Measurements from ENCODE around the gene RNF217.

The RNF217 gene

DNA sequence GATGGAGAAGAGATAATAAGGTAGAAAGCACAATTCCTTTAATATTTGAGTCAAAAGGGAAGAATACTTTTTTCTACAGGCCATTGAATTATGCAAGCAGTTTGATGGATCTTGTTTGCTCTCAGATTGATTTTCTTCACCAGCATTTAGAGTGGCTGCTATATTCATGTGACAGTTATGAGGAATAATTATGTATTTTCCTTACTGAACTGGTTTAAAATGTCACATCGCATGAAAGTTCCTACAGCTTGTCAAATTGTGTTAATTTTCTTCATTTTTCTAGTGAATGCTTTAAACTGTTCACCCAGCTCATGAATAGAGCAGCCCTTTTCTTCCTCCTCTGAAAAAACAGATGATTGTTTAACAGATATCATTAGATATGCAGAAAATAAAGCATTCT, 153.9 kb downstream of the RNF217 start:
- Histone ChIP-seq H3K4me1 (ENCODE audit: control insufficient read depth, insufficient read depth, low read depth, low read length) (no peaks in the 10 kb centered on the region), H4K8ac (ENCODE audit: low read length) (no peak overlapping the region), H3K4ac (ENCODE audit: low read depth in 1 of 2, low read length in 2 of 2) (no peak overlapping the region), H2BK120ac (ENCODE audit: low read depth, low read length) (no peak overlapping the region), H3K27me3 (ENCODE audit: control insufficient read depth in 1 of 2, insufficient read depth in 1 of 2, low read length in 2 of 2) (no peaks in the 10 kb centered on the region), H3K14ac (ENCODE audit: low read length in 2 of 2) (no peak overlapping the region), H3K9ac (ENCODE audit: low read length) (no peak overlapping the region), H3K4me3 (ENCODE audit: insufficient read depth in 1 of 2, low read depth in 1 of 2, low read length in 2 of 2) (no peak overlapping the region), H3K79me1 (replicated peaks; ENCODE audit: low read length, poor library complexity, severe bottlenecking) (no peaks in the 10 kb centered on the region), H3K4me2 (ENCODE audit: low read length, poor library complexity, severe bottlenecking) (no peak overlapping the region), H2AK5ac (ENCODE audit: low read length, severe bottlenecking) (no peak overlapping the region), H4K91ac (ENCODE audit: low read length) (no peak overlapping the region), H2BK5ac (ENCODE audit: low read depth, low read length, poor library complexity, severe bottlenecking) (no peak overlapping the region), H2AFZ (ENCODE audit: low read depth, low read length) (no peak overlapping the region), H3K23ac (ENCODE audit: low read length in 2 of 2) (no peak overlapping the region), H3K27ac (ENCODE audit: low read length, poor library complexity, severe bottlenecking) (no peak overlapping the region), H3K36me3 (ENCODE audit: control insufficient read depth in 1 of 2, insufficient read depth in 2 of 2, low read depth in 1 of 2, low read length in 2 of 2) (no peaks in the 10 kb centered on the region), H3K18ac (ENCODE audit: low read depth in 1 of 2, low read length in 2 of 2) (no peak overlapping the region), H2BK15ac (ENCODE audit: low read depth, poor library complexity, severe bottlenecking) (no peak overlapping the region), H3K9me3 (ENCODE audit: control insufficient read depth, low read length) (peaks cover 12% of the 10 kb centered on the region), H2BK12ac (ENCODE audit: low read length in 2 of 2) (no peak overlapping the region)
- DNase-seq, result no peak
- no CpG with 5 or more reads among the region's 1 CpG for WGBS

DNA sequence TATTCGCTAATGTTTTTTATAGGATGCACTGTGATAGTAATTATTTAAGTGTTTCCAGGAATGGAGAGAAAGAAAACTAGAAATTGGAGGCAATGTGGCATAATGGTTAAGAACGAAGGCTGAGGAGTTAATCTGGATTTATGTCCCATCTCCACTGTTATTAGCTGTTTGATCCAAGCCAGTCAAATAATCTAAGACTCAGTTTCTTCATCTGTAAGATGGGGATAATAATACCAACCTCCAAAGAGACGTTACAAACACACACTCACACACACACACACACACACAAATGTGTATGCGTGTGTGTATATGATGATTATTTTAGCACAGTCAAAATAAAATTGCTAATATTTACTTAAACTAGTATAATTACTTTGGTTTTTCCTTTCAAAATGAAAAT, 154.5 kb downstream of the RNF217 start:
- no peak overlapping the region for H4K8ac ChIP-seq (ENCODE audit: low read length)
- H3K27me3 ChIP-seq (ENCODE audit: control insufficient read depth in 1 of 2, insufficient read depth in 1 of 2, low read length in 2 of 2), result no peaks in the 10 kb centered on the region
- H3K4me3 ChIP-seq (ENCODE audit: insufficient read depth in 1 of 2, low read depth in 1 of 2, low read length in 2 of 2), result no peak overlapping the region
- H3K36me3 ChIP-seq (ENCODE audit: control insufficient read depth in 1 of 2, insufficient read depth in 2 of 2, low read depth in 1 of 2, low read length in 2 of 2), result no peaks in the 10 kb centered on the region
- H4K91ac ChIP-seq (ENCODE audit: low read length), result no peak overlapping the region
- no peak overlapping the region for H3K9ac ChIP-seq (ENCODE audit: low read length)
- no peak overlapping the region for H2BK120ac ChIP-seq (ENCODE audit: low read depth, low read length)
- H2BK15ac ChIP-seq (ENCODE audit: low read depth, poor library complexity, severe bottlenecking), result no peak overlapping the region
- H3K79me1 ChIP-seq (replicated peaks; ENCODE audit: low read length, poor library complexity, severe bottlenecking), result no peaks in the 10 kb centered on the region
- H3K4me2 ChIP-seq (ENCODE audit: low read length, poor library complexity, severe bottlenecking), result no peak overlapping the region
- H3K14ac ChIP-seq (ENCODE audit: low read length in 2 of 2), result no peak overlapping the region
- no peak overlapping the region for H3K18ac ChIP-seq (ENCODE audit: low read depth in 1 of 2, low read length in 2 of 2)
- no peaks in the 10 kb centered on the region for H3K4me1 ChIP-seq (ENCODE audit: control insufficient read depth, insufficient read depth, low read depth, low read length)
- H2BK12ac ChIP-seq (ENCODE audit: low read length in 2 of 2), result no peak overlapping the region
- peaks cover 7% of the 10 kb centered on the region for H3K9me3 ChIP-seq (ENCODE audit: control insufficient read depth, low read length)
- DNase-seq, result no peak
- WGBS, result 100% methylated on average over 2 of the region's 4 CpGs
- no peak overlapping the region for H2BK5ac ChIP-seq (ENCODE audit: low read depth, low read length, poor library complexity, severe bottlenecking)
- H2AFZ ChIP-seq (ENCODE audit: low read depth, low read length), result no peak overlapping the region
- no peak overlapping the region for H2AK5ac ChIP-seq (ENCODE audit: low read length, severe bottlenecking)
- H3K4ac ChIP-seq (ENCODE audit: low read depth in 1 of 2, low read length in 2 of 2), result no peak overlapping the region
- H3K27ac ChIP-seq (ENCODE audit: low read length, poor library complexity, severe bottlenecking), result no peak overlapping the region
- H3K23ac ChIP-seq (ENCODE audit: low read length in 2 of 2), result no peak overlapping the region

DNA sequence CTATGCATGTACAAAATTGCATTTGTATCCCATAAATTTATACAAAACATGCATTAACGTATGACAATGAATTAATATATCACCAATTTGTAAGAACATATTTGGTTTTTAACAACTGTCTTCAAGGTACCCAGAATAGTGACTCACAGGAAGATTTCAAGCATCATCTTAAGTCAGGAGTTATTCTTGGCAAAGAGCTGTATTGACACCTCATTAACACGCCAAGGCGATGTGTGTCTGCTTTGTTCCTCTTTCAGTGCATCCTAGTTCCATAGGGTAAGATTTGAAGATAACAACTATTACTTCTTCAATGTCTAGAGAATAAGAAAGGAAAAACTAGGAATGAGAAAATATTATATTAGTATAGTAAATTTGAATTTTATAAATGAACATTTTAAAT, 155.6 kb downstream of the RNF217 start:
- Histone ChIP-seq H3K4me3 (ENCODE audit: insufficient read depth in 1 of 2, low read depth in 1 of 2, low read length in 2 of 2) (no peak overlapping the region), H4K91ac (ENCODE audit: low read length) (no peak overlapping the region), H3K36me3 (ENCODE audit: control insufficient read depth in 1 of 2, insufficient read depth in 2 of 2, low read depth in 1 of 2, low read length in 2 of 2) (no peaks in the 10 kb centered on the region), H3K9me3 (ENCODE audit: control insufficient read depth, low read length) (no peaks in the 10 kb centered on the region), H2BK120ac (ENCODE audit: low read depth, low read length) (no peak overlapping the region), H3K23ac (ENCODE audit: low read length in 2 of 2) (no peak overlapping the region), H3K27me3 (ENCODE audit: control insufficient read depth in 1 of 2, insufficient read depth in 1 of 2, low read length in 2 of 2) (no peaks in the 10 kb centered on the region), H3K4me1 (ENCODE audit: control insufficient read depth, insufficient read depth, low read depth, low read length) (no peaks in the 10 kb centered on the region), H2AFZ (ENCODE audit: low read depth, low read length) (no peak overlapping the region), H2BK5ac (ENCODE audit: low read depth, low read length, poor library complexity, severe bottlenecking) (no peak overlapping the region), H3K27ac (ENCODE audit: low read length, poor library complexity, severe bottlenecking) (no peak overlapping the region), H3K4ac (ENCODE audit: low read depth in 1 of 2, low read length in 2 of 2) (no peak overlapping the region), H2BK15ac (ENCODE audit: low read depth, poor library complexity, severe bottlenecking) (no peak overlapping the region), H4K8ac (ENCODE audit: low read length) (no peak overlapping the region), H2BK12ac (ENCODE audit: low read length in 2 of 2) (no peak overlapping the region), H3K79me1 (replicated peaks; ENCODE audit: low read length, poor library complexity, severe bottlenecking) (no peaks in the 10 kb centered on the region), H3K4me2 (ENCODE audit: low read length, poor library complexity, severe bottlenecking) (no peak overlapping the region), H2AK5ac (ENCODE audit: low read length, severe bottlenecking) (no peak overlapping the region), H3K9ac (ENCODE audit: low read length) (no peak overlapping the region), H3K14ac (ENCODE audit: low read length in 2 of 2) (no peak overlapping the region), H3K18ac (ENCODE audit: low read depth in 1 of 2, low read length in 2 of 2) (no peak overlapping the region)
- 100% methylated on average over 1 of the region's 3 CpGs for WGBS
- no peak for DNase-seq

DNA sequence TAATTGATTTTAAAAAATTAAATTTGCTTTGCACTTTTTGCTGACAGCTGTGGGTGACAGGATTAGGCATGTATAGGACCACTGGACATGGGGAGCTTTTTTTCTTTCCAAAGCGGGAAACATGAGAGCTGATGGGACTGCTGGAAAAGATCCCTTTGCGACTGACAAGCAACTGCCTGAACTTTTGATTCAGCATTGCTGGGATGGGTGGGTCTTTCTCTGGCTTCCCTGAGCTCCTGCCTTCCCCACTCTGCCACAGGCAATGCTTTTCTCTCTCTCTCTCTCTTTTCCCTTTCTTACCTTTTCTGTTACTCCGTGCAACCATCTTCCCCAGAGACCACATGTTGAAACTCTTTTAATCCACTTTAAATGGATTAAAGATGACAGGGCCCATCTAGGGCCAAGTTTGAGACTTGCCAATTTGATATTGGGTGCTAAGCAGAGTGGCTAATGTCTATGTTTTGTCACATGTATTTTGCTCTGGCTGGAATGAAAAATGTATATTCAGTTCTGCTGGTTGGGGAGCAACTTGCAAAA, 157.9 kb downstream of the RNF217 start:
- no peaks in the 10 kb centered on the region for H3K27me3 ChIP-seq (ENCODE audit: control insufficient read depth in 1 of 2, insufficient read depth in 1 of 2, low read length in 2 of 2)
- H2BK12ac ChIP-seq (ENCODE audit: low read length in 2 of 2), result no peak overlapping the region
- no peaks in the 10 kb centered on the region for H3K9me3 ChIP-seq (ENCODE audit: control insufficient read depth, low read length)
- H3K79me1 ChIP-seq (replicated peaks; ENCODE audit: low read length, poor library complexity, severe bottlenecking), result no peaks in the 10 kb centered on the region
- DNase-seq, result no peak
- H3K23ac ChIP-seq (ENCODE audit: low read length in 2 of 2), result no peak overlapping the region
- H3K9ac ChIP-seq (ENCODE audit: low read length), result no peak overlapping the region
- H3K4me2 ChIP-seq (ENCODE audit: low read length, poor library complexity, severe bottlenecking), result no peak overlapping the region
- H2BK120ac ChIP-seq (ENCODE audit: low read depth, low read length), result no peak overlapping the region
- no peaks in the 10 kb centered on the region for H3K36me3 ChIP-seq (ENCODE audit: control insufficient read depth in 1 of 2, insufficient read depth in 2 of 2, low read depth in 1 of 2, low read length in 2 of 2)
- no peak overlapping the region for H3K4ac ChIP-seq (ENCODE audit: low read depth in 1 of 2, low read length in 2 of 2)
- H3K18ac ChIP-seq (ENCODE audit: low read depth in 1 of 2, low read length in 2 of 2), result no peak overlapping the region
- no peak overlapping the region for H3K14ac ChIP-seq (ENCODE audit: low read length in 2 of 2)
- no peak overlapping the region for H2AFZ ChIP-seq (ENCODE audit: low read depth, low read length)
- no peak overlapping the region for H3K27ac ChIP-seq (ENCODE audit: low read length, poor library complexity, severe bottlenecking)
- 78% methylated on average over 2 of the region's 3 CpGs for WGBS
- H2AK5ac ChIP-seq (ENCODE audit: low read length, severe bottlenecking), result no peak overlapping the region
- H3K4me3 ChIP-seq (ENCODE audit: insufficient read depth in 1 of 2, low read depth in 1 of 2, low read length in 2 of 2), result no peak overlapping the region
- no peak overlapping the region for H4K91ac ChIP-seq (ENCODE audit: low read length)
- H3K4me1 ChIP-seq (ENCODE audit: control insufficient read depth, insufficient read depth, low read depth, low read length), result peaks cover 5% of the 10 kb centered on the region
- H4K8ac ChIP-seq (ENCODE audit: low read length), result no peak overlapping the region
- H2BK15ac ChIP-seq (ENCODE audit: low read depth, poor library complexity, severe bottlenecking), result no peak overlapping the region
- no peak overlapping the region for H2BK5ac ChIP-seq (ENCODE audit: low read depth, low read length, poor library complexity, severe bottlenecking)
